Caco-2 (cell line): ENCODE measurements around the gene FGD2. TPM values are rescaled to one million over a fixed set of nuclear protein-coding genes. Genes with fewer than 3 reads are reported as not detected.
"Not testable (repeated sequence)": the region's sequence is repeated elsewhere in the genome, so short reads cannot be mapped to it uniquely, and the experiment has no call there.

Experiments
- BruUV-seq: library from RNA; stranded (reverse); fragments of 400-500 nt; replicated peaks from 2 replicates; lab custom pipeline; 2021; lab: Mats Ljungman, UMichigan
- CTCF ChIA-PET: fragments of 300-600 bp; sonication (Branson Sonifier 250); formaldehyde crosslinking; loops from one replicate; lab custom pipeline; 2022; ENCODE audit warnings: antibody characterized with exemption; lab: Charles Lee
- POLR2A ChIA-PET: fragments of 300-600 bp; sonication (Branson Sonifier 250); formaldehyde crosslinking; loops from one replicate; lab custom pipeline; 2022; ENCODE audit warnings: antibody characterized with exemption; lab: Charles Lee
- DNase-seq, 2 experiments: peaks; one replicate each; pipeline versions ENCODE4 v3.0.0 to v3.0.0-alpha.2; 2020 to 2022
- H3K27me3 ChIP-seq: replicated peaks from 2 replicates; pipeline ENCODE4 v1.6.0; 2011; ENCODE audit warnings: low read length; ENCODE audit not compliant: control insufficient read depth, insufficient read depth
- H3K36me3 ChIP-seq: 2 replicates; pipeline ENCODE4 v1.5.1; 2011; ENCODE audit warnings: low read length; ENCODE audit not compliant: control insufficient read depth, insufficient read depth
- H3K4me1 ChIP-seq: fragments of 250-450 bp; sonication (Bioruptor Pico); 2 replicates; pipeline ENCODE4 v1.5.1; 2020; ENCODE audit warnings: mild to moderate bottlenecking
- H3K4me3 ChIP-seq: 2 replicates; pipeline ENCODE4 v1.5.1; 2011; ENCODE audit warnings: low read depth, mild to moderate bottlenecking, control low read depth, low read length
- H3K9me3 ChIP-seq: fragments of 250-450 bp; sonication (Bioruptor Pico); 2 replicates; pipeline ENCODE4 v1.5.1; 2020; ENCODE audit warnings: mild to moderate bottlenecking, moderate library complexity
- H3K27ac Mint-ChIP-seq: one replicate; pipeline ENCODE4 v1.8.0; 2022; ENCODE audit warnings: mixed read lengths; ENCODE audit not compliant: unreplicated experiment
- H3K27me3 Mint-ChIP-seq: one replicate; pipeline ENCODE4 v1.8.0; 2022; ENCODE audit warnings: mixed read lengths; ENCODE audit not compliant: insufficient read depth, unreplicated experiment
- H3K36me3 Mint-ChIP-seq: one replicate; pipeline ENCODE4 v1.8.0; 2022; ENCODE audit warnings: mild to moderate bottlenecking, mixed read lengths; ENCODE audit not compliant: insufficient read depth, unreplicated experiment
- H3K4me1 Mint-ChIP-seq: one replicate; pipeline ENCODE4 v1.8.0; 2022; ENCODE audit warnings: low read depth, mixed read lengths; ENCODE audit not compliant: unreplicated experiment
- H3K4me3 Mint-ChIP-seq: one replicate; pipeline ENCODE4 v1.8.0; 2022; ENCODE audit warnings: mild to moderate bottlenecking, moderate library complexity, mixed read lengths; ENCODE audit not compliant: unreplicated experiment
- H3K9me3 Mint-ChIP-seq: one replicate; pipeline ENCODE4 v1.8.0; 2022; ENCODE audit warnings: mixed read lengths; ENCODE audit not compliant: unreplicated experiment
- CTCF ChIP-seq, 2 experiments: fragments of 200-600 bp in 1 of 2; IDR thresholded peaks; 1 replicate in 1 of 2; 2 replicates in 1 of 2; pipeline versions ENCODE4 v1.5.1 to v1.8.0; 2011 to 2022; ENCODE audit warnings: antibody characterized with exemption in 1 of 2, control low read depth in 1 of 2, inconsistent platforms in 1 of 2, low read depth in 1 of 2, low read length in 1 of 2, mild to moderate bottlenecking in 1 of 2, moderate library complexity in 1 of 2; ENCODE audit not compliant: insufficient read depth in 1 of 2, severe bottlenecking in 1 of 2, unreplicated experiment in 1 of 2
- intact Hi-C: fragments of 100-400 bp; cut with micrococcal nuclease; formaldehyde crosslinking; loops from one replicate; pipeline ENCODE4 v1.10.0; 2022; ENCODE audit not compliant: unreplicated experiment
- total RNA-seq: library from RNA; stranded (reverse); gene quantifications from 2 replicates; pipeline ENCODE4 v1.2.3, GENCODE V29; 2022

FGD2 gene
- total RNA-seq, 1 experiment from 2014 or later: not detected

- H3K9me3 ChIP-seq: no peaks in the 10 kb centered on the region
- Mint-ChIP-seq H3K27me3 (no peaks in the 10 kb centered on the region), H3K9me3 (no peaks in the 10 kb centered on the region), H3K27ac (no peak overlapping the region), H3K4me1 (peaks cover 7% of the 10 kb centered on the region), H3K36me3 (no peaks in the 10 kb centered on the region), H3K4me3 (no peak overlapping the region)
- H3K4me1 ChIP-seq: 0 out of 2 replicates have a peak, but pooled peaks cover 4% of the 10 kb centered on the region
- POLR2A ChIA-PET: no interaction called here
- H3K27me3 ChIP-seq: no peaks in the 10 kb centered on the region
- intact Hi-C loops: no loop called here
- CTCF ChIA-PET: no interaction called here
- no TSS peak for BruUV-seq
- no peak for DNase-seq
- no peak for TF ChIP-seq CTCF (IDR thresholded peaks at IDR 0.05; ENCODE audit: insufficient read depth in 1 of 2, low read depth in 1 of 2, low read length in 1 of 2, severe bottlenecking in 1 of 2, unreplicated experiment in 1 of 2)
- no peaks in the 10 kb centered on the region for H3K36me3 ChIP-seq
- no peak overlapping the region for H3K4me3 ChIP-seq
Observed at GRCh38 chr6:37042150-37042549, 36.7 kb downstream of the FGD2 start.

GRCh38 chr6:37043091-37043490 is 37.6 kb downstream of the FGD2 start:
- H3K4me3 ChIP-seq, H3K9me3 Mint-ChIP-seq, H3K9me3 ChIP-seq, H3K36me3 Mint-ChIP-seq, H3K27me3 ChIP-seq, intact Hi-C loops, H3K4me1 Mint-ChIP-seq, H3K27me3 Mint-ChIP-seq, H3K36me3 ChIP-seq, POLR2A ChIA-PET, CTCF ChIA-PET, H3K4me3 Mint-ChIP-seq, BruUV-seq, H3K27ac Mint-ChIP-seq, H3K4me1 ChIP-seq, DNase-seq: not testable (repeated sequence)

- H3K4me3 Mint-ChIP-seq: no peak overlapping the region
- no peaks in the 10 kb centered on the region for H3K27me3 Mint-ChIP-seq
- peaks cover 7% of the 10 kb centered on the region for H3K4me1 Mint-ChIP-seq
- intact Hi-C loops: no loop called here
- H3K36me3 Mint-ChIP-seq: no peaks in the 10 kb centered on the region
- H3K9me3 Mint-ChIP-seq: no peaks in the 10 kb centered on the region
- H3K27ac Mint-ChIP-seq: no peak overlapping the region
- Histone ChIP-seq H3K4me1 (peaks cover 12% of the 10 kb centered on the region), H3K27me3 (no peaks in the 10 kb centered on the region), H3K9me3 (no peaks in the 10 kb centered on the region), H3K36me3 (no peaks in the 10 kb centered on the region), H3K4me3 (no peak overlapping the region)
- BruUV-seq: no TSS peak
- no peak for DNase-seq
- CTCF ChIA-PET: no interaction called here
- POLR2A ChIA-PET: interaction anchor here (0.6 kb wide), 1 partner anchor 176 kb away, joined by 5 read pairs; no protein-coding TSS in a partner anchor
- no peak for TF ChIP-seq CTCF (IDR thresholded peaks at IDR 0.05; ENCODE audit: insufficient read depth in 1 of 2, low read depth in 1 of 2, low read length in 1 of 2, severe bottlenecking in 1 of 2, unreplicated experiment in 1 of 2)
Observed at GRCh38 chr6:37047346-37047688, 41.9 kb downstream of the FGD2 start.
